H9 (cell line): ENCODE data around the gene UBE2B. TPM values are rescaled to one million over a fixed set of nuclear protein-coding genes. Genes with fewer than 3 reads are reported as not detected.

Experiments
- DNase-seq: peaks from one replicate; pipeline ENCODE4 v3.0.0-alpha.2; 2017
- H2AFZ ChIP-seq: one replicate; pipeline ENCODE4 v1.6.1; 2013; ENCODE audit warnings: mild to moderate bottlenecking, low read length, control low read depth, moderate library complexity
- H2AK5ac ChIP-seq: 2 replicates; pipeline ENCODE4 v1.6.1; 2013; ENCODE audit warnings: low read length, control low read depth, mixed read lengths; ENCODE audit not compliant: insufficient read length
- H2BK120ac ChIP-seq: one replicate; pipeline ENCODE4 v1.6.1; 2013; ENCODE audit warnings: low read depth, mild to moderate bottlenecking, low read length, control low read depth, inconsistent platforms; ENCODE audit not compliant: poor library complexity, severe bottlenecking
- H2BK12ac ChIP-seq: 2 replicates; pipeline ENCODE4 v1.6.1; 2013; ENCODE audit warnings: low read length, control low read depth, mixed read lengths, low read depth; ENCODE audit not compliant: insufficient read length
- H2BK15ac ChIP-seq: 2 replicates; pipeline ENCODE4 v1.6.1; 2013; ENCODE audit warnings: low read depth, low read length, control low read depth
- H2BK20ac ChIP-seq: one replicate; pipeline ENCODE4 v1.6.1; 2013; ENCODE audit warnings: low read depth, mild to moderate bottlenecking, low read length, control low read depth, inconsistent platforms; ENCODE audit not compliant: poor library complexity, severe bottlenecking
- H2BK5ac ChIP-seq: 2 replicates; pipeline ENCODE4 v1.6.1; 2013; ENCODE audit warnings: low read length, control low read depth, mixed read lengths; ENCODE audit not compliant: insufficient read length
- H3K14ac ChIP-seq: 2 replicates; pipeline ENCODE4 v1.6.1; 2013; ENCODE audit warnings: low read length, control low read depth; ENCODE audit not compliant: insufficient read depth
- H3K18ac ChIP-seq: 2 replicates; pipeline ENCODE4 v1.6.1; 2013; ENCODE audit warnings: low read depth, mild to moderate bottlenecking, mixed read lengths, low read length, control low read depth; ENCODE audit not compliant: insufficient read length
- H3K23ac ChIP-seq: 2 replicates; pipeline ENCODE4 v1.6.1; 2013; ENCODE audit warnings: low read length, control low read depth, mixed read lengths, low read depth; ENCODE audit not compliant: insufficient read length
- H3K23me2 ChIP-seq: 2 replicates; pipeline ENCODE4 v1.6.1; 2013; ENCODE audit warnings: low read depth, mild to moderate bottlenecking, mixed read lengths, low read length, control low read depth; ENCODE audit not compliant: insufficient read length, poor library complexity, severe bottlenecking
- H3K27ac ChIP-seq: 2 replicates; pipeline ENCODE4 v1.5.1; 2013; ENCODE audit warnings: low read length, control low read depth, mixed read lengths, low read depth; ENCODE audit not compliant: insufficient read length
- H3K27me3 ChIP-seq: 2 replicates; pipeline ENCODE4 v1.6.1; 2013; ENCODE audit warnings: low read length, control low read depth, inconsistent platforms; ENCODE audit not compliant: insufficient read depth
- H3K4ac ChIP-seq: 2 replicates; pipeline ENCODE4 v1.6.1; 2013; ENCODE audit warnings: low read depth, mild to moderate bottlenecking, control low read depth, inconsistent platforms, low read length, moderate library complexity
- H3K4me1 ChIP-seq: 2 replicates; pipeline ENCODE4 v1.6.1; 2013; ENCODE audit warnings: low read length, control low read depth, inconsistent platforms; ENCODE audit not compliant: insufficient read depth
- H3K4me2 ChIP-seq: 2 replicates; pipeline ENCODE4 v1.6.1; 2013; ENCODE audit warnings: low read length, control low read depth, mixed read lengths; ENCODE audit not compliant: insufficient read length, insufficient read depth
- H3K56ac ChIP-seq: 2 replicates; pipeline ENCODE4 v1.6.1; 2013; ENCODE audit warnings: low read depth, mild to moderate bottlenecking, mixed read lengths, low read length, control low read depth; ENCODE audit not compliant: insufficient read length
- H3K79me1 ChIP-seq: 2 replicates; pipeline ENCODE4 v1.6.1; 2013; ENCODE audit warnings: low read depth, mild to moderate bottlenecking, moderate library complexity, low read length, control low read depth, inconsistent platforms; ENCODE audit not compliant: insufficient read depth, poor library complexity, severe bottlenecking
- H3K79me2 ChIP-seq: 2 replicates; pipeline ENCODE4 v1.6.1; 2013; ENCODE audit warnings: low read length, control low read depth, inconsistent platforms; ENCODE audit not compliant: insufficient read depth
- H3K9ac ChIP-seq: 2 replicates; pipeline ENCODE4 v1.6.1; 2013; ENCODE audit warnings: low read length, control low read depth, mixed read lengths; ENCODE audit not compliant: insufficient read length; ENCODE audit errors: extremely low read depth
- H3K9me3 ChIP-seq: one replicate; pipeline ENCODE4 v1.6.1; 2013; ENCODE audit warnings: low read depth, low read length, inconsistent platforms; ENCODE audit not compliant: control insufficient read depth
- H3T11ph ChIP-seq: one replicate; pipeline ENCODE4 v1.6.1; 2013; ENCODE audit warnings: mild to moderate bottlenecking, low read length, control low read depth, inconsistent platforms
- H4K20me1 ChIP-seq: one replicate; pipeline ENCODE4 v1.6.1; 2013; ENCODE audit not compliant: control insufficient read depth, insufficient read length, insufficient read depth
- H4K5ac ChIP-seq: 2 replicates; pipeline ENCODE4 v1.6.1; 2013; ENCODE audit warnings: low read depth, mild to moderate bottlenecking, mixed read lengths, low read length, control low read depth; ENCODE audit not compliant: insufficient read length
- H4K8ac ChIP-seq: replicated peaks from 2 replicates; pipeline ENCODE4 v1.6.1; 2013; ENCODE audit warnings: low read length, control low read depth, mixed read lengths, low read depth; ENCODE audit not compliant: insufficient read length
- H4K91ac ChIP-seq: 2 replicates; pipeline ENCODE4 v1.6.1; 2013; ENCODE audit warnings: low read depth, mild to moderate bottlenecking, moderate library complexity, mixed read lengths, low read length, control low read depth; ENCODE audit not compliant: insufficient read length
- H3K27ac Mint-ChIP-seq, 3 experiments: 2 replicates in 2 of 3; 3 replicates in 1 of 3; pipeline ENCODE4 v1.8.0; 2020 to 2021; ENCODE audit warnings: mixed read lengths in 3 of 3, mild to moderate bottlenecking in 1 of 3, moderate library complexity in 1 of 3
- H3K27me3 Mint-ChIP-seq: 2 replicates; pipeline ENCODE4 v1.8.0; 2021; ENCODE audit warnings: low read depth, mild to moderate bottlenecking, moderate library complexity, mixed read lengths
- H3K36me3 Mint-ChIP-seq, 3 experiments: 2 replicates in 2 of 3; 3 replicates in 1 of 3; pipeline ENCODE4 v1.8.0; 2020 to 2021; ENCODE audit warnings: low read depth in 3 of 3, mixed read lengths in 3 of 3; ENCODE audit not compliant: insufficient read depth in 1 of 3
- H3K4me1 Mint-ChIP-seq, 2 experiments: 2 replicates each; pipeline ENCODE4 v1.8.0; 2020; ENCODE audit warnings: mixed read lengths in 2 of 2
- H3K4me3 Mint-ChIP-seq, 2 experiments: 2 replicates in 1 of 2; 3 replicates in 1 of 2; pipeline ENCODE4 v1.8.0; 2020 to 2021; ENCODE audit warnings: mild to moderate bottlenecking in 2 of 2, mixed read lengths in 2 of 2, moderate library complexity in 1 of 2
- H3K9me3 Mint-ChIP-seq, 2 experiments: 2 replicates in 1 of 2; 3 replicates in 1 of 2; pipeline ENCODE4 v1.8.0; 2020; ENCODE audit warnings: mild to moderate bottlenecking in 2 of 2, mixed read lengths in 2 of 2, moderate library complexity in 1 of 2
- CTCF ChIP-seq: fragments of 200-600 bp; sonication (generic); conservative IDR thresholded peaks from 3 replicates; pipeline ENCODE4 v1.8.0; 2021; ENCODE audit warnings: antibody characterized with exemption, mild to moderate bottlenecking
- WGBS: extraction: QIAGEN DNeasy Blood & Tissue Kit; methylation state at CpG from one replicate; pipeline ENCODE4 v1.1.7; 2013; ENCODE audit warnings: missing lambda C conversion rate, low lambda C conversion rate, mixed read lengths; ENCODE audit not compliant: insufficient read length; ENCODE audit errors: extremely low coverage; 5-methylcytosine and 5-hydroxymethylcytosine counted together
- total RNA-seq: library from RNA; stranded (reverse); gene quantifications from 2 replicates; pipeline ENCODE4 v1.2.1, GENCODE V29; 2021

The UBE2B gene
- total RNA-seq, 1 experiment from 2014 or later, result 50.3 TPM

GRCh38 chr5:134374232-134374631, 2.9 kb downstream of the UBE2B start:
- peak overlapping the region in 1 of 3 experiments; percentile 82; a peak in 1 of 7 replicates for H3K27ac Mint-ChIP-seq
- WGBS, result no CpG with 5 or more reads among the region's 3 CpGs

More at GRCh38 chr5:134374232-134374631, 2.9 kb downstream of the UBE2B start:
- Histone ChIP-seq H3K4ac (no peak overlapping the region), H3K4me1 (no peaks in the 10 kb centered on the region), H2AK5ac (no peak overlapping the region), H3K14ac (no peak overlapping the region), H2BK15ac (no peak overlapping the region), H3K23me2 (peaks cover 3% of the 10 kb centered on the region), H3K27me3 (no peaks in the 10 kb centered on the region), H2BK5ac (no peak overlapping the region), H3T11ph (no peak overlapping the region), H2AFZ (no peak overlapping the region), H4K91ac (no peak overlapping the region), H3K79me1 (peaks cover 2% of the 10 kb centered on the region), H2BK20ac (no peak overlapping the region), H2BK12ac (no peak overlapping the region), H3K79me2 (peaks cover 14% of the 10 kb centered on the region), H3K23ac (no peak overlapping the region), H3K27ac (no peak overlapping the region), H4K20me1 (no peaks in the 10 kb centered on the region), H2BK120ac (no peak overlapping the region), H4K5ac (no peak overlapping the region), H4K8ac (no peak overlapping the region), H3K18ac (no peak overlapping the region), H3K9me3 (no peaks in the 10 kb centered on the region), H3K56ac (no peak overlapping the region), H3K9ac (peak overlapping the region; percentile 30), H3K4me2 (no peak overlapping the region)
- H3K4me3 Mint-ChIP-seq, result no peak overlapping the region
- no peaks in the 10 kb centered on the region for H3K27me3 Mint-ChIP-seq
- peaks cover 0 to 2% of the 10 kb centered on the region in 2 experiments; a peak in 2 of 5 replicates for H3K9me3 Mint-ChIP-seq
- H3K36me3 Mint-ChIP-seq, result peaks cover 9 to 49% (median 33%) of the 10 kb centered on the region in 3 experiments
- DNase-seq, result no peak
- H3K4me1 Mint-ChIP-seq, result peaks cover 14 to 19% of the 10 kb centered on the region in 2 experiments
- TF ChIP-seq CTCF, result peak; percentile 39; the same call in 2 of the 3 replicates
